Ramos (cell line): ENCODE data around the gene NRDC.

Experiments used
- in situ Hi-C: fragments of 300-500 bp; cut with MboI; formaldehyde crosslinking; loops from one replicate; pipeline ENCODE4 v1.14.3; 2022; ENCODE audit warnings: low sequenced_read_pairs; ENCODE audit not compliant: unreplicated experiment

Gene NRDC

GRCh38 chr1:51784997-51785421 is 93.5 kb downstream of the NRDC start:
- in situ Hi-C loops, result no loop called here

- in situ Hi-C loops, result no loop called here
Measured at GRCh38 chr1:51780927-51781326, 97.6 kb downstream of the NRDC start.

GRCh38 chr1:51776408-51776807 is 102.1 kb downstream of the NRDC start:
- in situ Hi-C loops, result no loop called here

GRCh38 chr1:51768971-51769588 is 109.4 kb downstream of the NRDC start:
- in situ Hi-C loops, result no loop called here

GRCh38 chr1:51761351-51761750 is 117.2 kb downstream of the NRDC start:
- in situ Hi-C loops, result no loop called here

- in situ Hi-C loops, result no loop called here
Measured at GRCh38 chr1:51760872-51761271, 117.7 kb downstream of the NRDC start.

GRCh38 chr1:51758310-51758709 is 120.2 kb downstream of the NRDC start:
- in situ Hi-C loops, result no loop called here

- in situ Hi-C loops, result no loop called here
Measured at GRCh38 chr1:51756290-51756689, 122.2 kb downstream of the NRDC start.

GRCh38 chr1:51755437-51755836 is 123.1 kb downstream of the NRDC start:
- in situ Hi-C loops, result no loop called here

- in situ Hi-C loops, result no loop called here
Measured at GRCh38 chr1:51754666-51755065, 123.9 kb downstream of the NRDC start.

GRCh38 chr1:51753969-51754368 is 124.6 kb downstream of the NRDC start:
- in situ Hi-C loops, result no loop called here

- in situ Hi-C loops, result no loop called here
Measured at GRCh38 chr1:51752073-51752948, 126.2 kb downstream of the NRDC start.

GRCh38 chr1:51750729-51751128 is 127.8 kb downstream of the NRDC start:
- in situ Hi-C loops, result no loop called here

- in situ Hi-C loops, result no loop called here
Measured at GRCh38 chr1:51750218-51750617, 128.3 kb downstream of the NRDC start.

- in situ Hi-C loops, result no loop called here
Measured at GRCh38 chr1:51749151-51749550, 129.4 kb downstream of the NRDC start.

- in situ Hi-C loops, result no loop called here
Measured at GRCh38 chr1:51745304-51745570, 133.3 kb downstream of the NRDC start.

GRCh38 chr1:51744506-51745303 is 133.8 kb downstream of the NRDC start:
- in situ Hi-C loops, result no loop called here

- in situ Hi-C loops, result no loop called here
Measured at GRCh38 chr1:51741121-51741681, 137.3 kb downstream of the NRDC start.

GRCh38 chr1:51740652-51741051 is 137.9 kb downstream of the NRDC start:
- in situ Hi-C loops, result no loop called here
